Measurements from ENCODE around the gene PCGF3. TPM values are rescaled to one million over a fixed set of nuclear protein-coding genes. Genes with fewer than 3 reads are reported as not detected.

PCGF3 gene
- total RNA-seq, 1 donor from 2014 or later = 20.9 TPM

DNA sequence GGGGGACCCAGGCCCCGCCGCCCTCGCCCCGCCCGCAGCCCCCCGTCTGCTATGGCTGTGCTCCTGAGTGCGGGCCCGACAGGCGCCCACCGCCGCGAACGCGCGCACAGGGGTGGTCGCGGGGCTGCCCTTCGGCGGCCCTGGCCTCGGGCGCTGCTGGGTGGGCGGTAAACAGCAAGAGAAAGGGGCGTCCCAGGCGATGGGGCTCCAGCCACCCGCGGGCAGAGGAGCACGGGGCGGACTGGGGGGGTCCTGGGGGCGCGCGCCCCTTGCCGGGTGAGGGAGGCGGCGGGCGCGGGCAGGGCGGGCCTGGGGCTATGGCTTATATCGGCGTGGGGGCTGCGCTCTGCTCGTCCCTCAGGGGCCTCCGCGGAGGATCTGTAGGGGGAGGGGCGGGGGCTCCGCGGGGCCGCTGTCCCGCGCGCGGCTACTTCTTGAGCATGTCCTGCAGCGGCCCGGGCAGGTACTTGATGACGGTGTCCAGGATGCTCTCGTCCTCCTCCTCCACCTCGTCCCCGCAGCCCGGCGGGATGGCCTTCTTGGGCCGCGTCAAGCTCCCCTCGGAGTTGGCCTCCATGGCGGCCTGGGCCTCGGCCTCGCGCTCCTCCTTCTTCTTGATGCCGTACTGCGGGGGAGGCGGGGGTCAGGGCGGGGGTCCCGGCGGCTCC is 80.6 kb downstream of the PCGF3 start:
- intact Hi-C loops (cut with micrococcal nuclease) = no loop called here
- peak; percentile 32 for DNase-seq
- no peak for ATAC-seq

DNA sequence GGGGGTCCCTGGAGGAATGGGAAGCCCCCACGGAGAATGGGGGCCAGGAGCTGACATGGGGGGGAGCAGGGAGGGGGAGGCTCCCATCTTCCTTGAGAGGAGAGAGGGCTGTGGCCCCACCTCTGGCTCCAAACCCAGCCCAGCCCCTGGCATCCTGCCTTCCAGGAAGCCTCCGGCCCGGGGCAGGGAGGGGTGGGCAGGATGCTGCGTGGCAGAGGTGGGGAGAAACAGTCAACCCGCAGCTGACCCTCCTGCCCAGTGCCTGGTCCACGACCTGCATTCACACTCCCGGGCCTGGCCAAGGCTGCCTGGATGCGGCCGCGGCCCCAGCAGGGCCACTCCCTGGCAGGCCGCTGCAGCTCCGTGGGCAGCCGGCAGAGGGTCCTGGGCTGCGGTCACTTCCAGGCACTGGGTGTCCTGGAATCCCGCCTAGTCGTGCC is 81.2 kb downstream of the PCGF3 start:
- intact Hi-C loops (cut with micrococcal nuclease) = no loop called here
- ATAC-seq = no peak

DNA sequence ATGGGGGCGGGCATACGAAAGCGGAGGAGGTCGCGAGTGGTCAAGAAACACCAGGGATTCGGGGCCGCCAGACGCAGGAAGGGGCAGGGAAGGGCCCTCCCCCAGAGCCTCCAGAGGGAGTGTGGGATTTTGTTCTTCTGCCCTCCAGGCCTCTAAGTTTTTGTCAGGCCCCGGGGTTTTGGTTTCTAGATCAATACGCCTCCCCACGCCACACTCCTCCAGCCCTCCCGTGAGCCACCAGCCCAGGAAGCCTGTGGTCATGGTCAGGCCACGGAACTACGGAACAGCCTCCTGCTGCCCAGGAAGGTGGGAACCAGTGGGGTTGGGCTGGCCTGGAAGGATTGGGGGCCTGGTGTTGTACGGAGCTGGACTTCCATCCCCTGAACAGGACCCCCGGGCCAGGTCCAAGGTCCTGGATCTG is 81.9 kb downstream of the PCGF3 start:
- ATAC-seq (no peak), DNase-seq (peak; percentile 30)
- intact Hi-C loops (cut with micrococcal nuclease) = no loop called here

More for the DNA sequence above, 81.2 kb downstream of the PCGF3 start:
- peak; percentile 56 for DNase-seq

DNA sequence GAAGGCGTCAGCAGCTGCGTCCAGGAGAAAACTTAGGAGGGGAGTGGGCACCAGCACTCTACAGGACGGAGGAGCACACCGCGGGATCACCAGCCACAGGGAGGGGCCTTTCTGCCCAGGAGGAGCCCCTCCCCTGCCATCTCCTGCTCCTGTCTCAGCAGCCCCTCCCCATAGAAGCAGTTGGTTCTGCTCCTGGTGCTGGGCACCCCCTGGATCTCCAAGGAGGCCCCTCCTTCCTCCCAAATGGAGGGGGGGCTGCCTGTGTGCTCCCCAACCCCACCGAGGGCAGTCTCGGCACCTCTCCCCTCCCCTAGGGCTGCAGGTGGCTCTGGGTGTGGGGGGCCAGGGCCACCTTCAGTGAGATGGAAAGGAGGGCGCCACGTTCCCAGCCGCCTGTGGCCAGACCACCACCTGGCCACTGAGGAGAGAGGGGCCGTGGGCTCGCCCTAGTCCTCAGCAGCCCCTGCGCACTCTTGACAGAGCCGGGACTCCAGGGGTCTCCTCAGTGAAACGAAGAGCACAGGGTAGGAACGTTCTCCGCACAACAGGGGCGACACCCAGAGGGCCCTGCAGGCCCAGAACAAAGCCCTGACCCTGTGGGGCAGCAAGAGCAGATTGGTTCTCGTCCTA is 82.5 kb downstream of the PCGF3 start:
- intact Hi-C loops (cut with micrococcal nuclease) = no loop called here
- DNase-seq = no peak
- no peak for ATAC-seq

DNA sequence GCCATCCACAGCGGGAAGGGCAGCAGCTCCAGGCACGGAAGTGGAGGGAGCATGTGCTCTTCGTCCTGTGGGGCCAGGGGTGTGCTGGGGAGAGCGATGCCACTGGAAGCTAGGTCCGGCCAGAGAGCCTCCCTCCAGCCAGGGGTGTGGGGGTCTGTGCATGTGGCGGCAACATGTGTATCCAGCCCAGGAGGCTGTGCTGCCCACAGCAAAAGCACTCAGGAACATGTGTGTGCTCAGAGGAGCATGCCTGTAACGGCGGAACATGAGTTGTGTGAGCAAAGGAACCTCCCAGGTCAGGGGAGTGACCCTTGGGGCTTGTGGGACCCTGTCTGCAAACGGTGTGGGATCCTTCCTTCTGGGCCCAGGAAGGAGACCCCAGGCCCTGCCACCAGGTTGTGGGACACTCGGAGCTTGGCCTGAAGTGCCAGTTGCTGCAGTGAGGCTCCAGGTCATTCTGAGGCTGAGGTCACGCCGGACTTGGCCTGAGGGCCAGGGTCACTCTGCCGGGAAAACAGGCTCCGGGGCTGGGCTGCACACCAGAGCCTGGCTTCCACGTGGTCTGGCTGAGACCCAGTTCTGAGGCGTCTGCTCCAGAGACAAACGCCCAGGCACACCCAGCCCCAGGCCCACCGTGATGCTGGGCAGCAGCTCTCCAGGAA is 83.1 kb downstream of the PCGF3 start:
- peak; percentile 13 for ATAC-seq
- intact Hi-C loops (cut with micrococcal nuclease) = no loop called here

DNA sequence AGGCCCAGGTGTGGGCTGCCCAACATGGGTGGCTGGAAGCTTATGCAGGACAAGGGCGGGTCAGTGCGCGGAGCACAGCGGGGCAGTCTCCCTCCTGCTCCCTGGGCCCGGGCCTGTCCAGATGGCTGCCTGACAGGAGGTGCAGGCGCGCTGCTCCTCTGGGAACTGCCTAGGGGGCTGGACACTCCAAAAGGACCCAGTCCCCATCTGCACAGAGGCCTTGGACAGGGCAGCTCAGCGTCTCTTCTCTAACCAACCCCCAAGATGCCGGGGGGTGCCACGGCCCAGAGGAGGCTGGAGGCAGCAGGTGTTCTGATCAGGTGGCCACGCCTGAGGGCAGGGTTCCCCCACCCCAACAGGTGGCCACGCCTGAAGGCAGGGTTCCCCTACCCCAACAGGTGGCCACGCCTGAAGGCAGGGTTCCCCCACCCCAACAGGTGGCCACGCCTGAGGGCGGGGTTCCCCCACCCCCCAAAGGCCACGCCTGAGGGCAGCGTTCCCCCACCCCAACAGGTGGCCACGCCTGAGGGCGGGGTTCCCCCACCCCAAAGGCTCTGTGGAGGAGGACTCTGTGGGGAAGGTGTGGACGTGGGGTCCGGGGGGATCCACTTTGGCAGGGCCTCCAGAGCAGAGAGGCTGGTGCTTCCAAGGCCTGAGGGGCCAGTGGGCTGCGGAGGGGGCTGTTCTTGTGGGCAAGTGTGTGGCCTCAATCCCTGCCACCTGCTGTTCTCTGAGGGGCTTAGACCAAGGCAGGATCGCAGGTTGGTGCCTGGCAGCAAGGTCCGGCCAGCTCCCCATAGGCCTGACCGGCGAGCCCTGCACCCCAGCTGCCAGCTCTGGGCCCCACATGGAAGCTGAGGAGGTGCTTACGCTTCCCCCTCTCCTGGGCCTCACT is 84.2 kb downstream of the PCGF3 start:
- DNase-seq (peak; percentile 18), ATAC-seq (no peak)
- intact Hi-C loops (cut with micrococcal nuclease) = no loop called here

More for the DNA sequence above, 83.1 kb downstream of the PCGF3 start:
- DNase-seq = peak; percentile 37

DNA sequence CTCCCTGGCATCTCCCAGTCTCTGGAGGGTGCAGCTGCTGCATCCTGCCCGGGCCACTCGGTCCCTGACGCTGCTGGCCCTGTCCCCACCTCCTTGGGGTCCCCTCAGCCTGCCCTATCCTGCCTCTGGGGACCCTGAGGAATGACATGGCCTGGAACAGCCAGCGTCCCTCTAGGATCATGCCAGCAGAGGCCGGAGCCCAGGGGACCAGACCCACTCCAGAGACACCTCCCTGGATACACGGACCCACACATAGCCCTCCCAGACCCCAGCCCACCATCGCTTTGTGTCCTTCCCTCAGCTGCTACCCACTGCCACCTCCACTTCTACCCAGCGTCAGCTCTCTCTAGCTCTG is 84.8 kb downstream of the PCGF3 start:
- ATAC-seq (no peak), DNase-seq (peak; percentile 9)
- intact Hi-C loops (cut with micrococcal nuclease) = no loop called here

DNA sequence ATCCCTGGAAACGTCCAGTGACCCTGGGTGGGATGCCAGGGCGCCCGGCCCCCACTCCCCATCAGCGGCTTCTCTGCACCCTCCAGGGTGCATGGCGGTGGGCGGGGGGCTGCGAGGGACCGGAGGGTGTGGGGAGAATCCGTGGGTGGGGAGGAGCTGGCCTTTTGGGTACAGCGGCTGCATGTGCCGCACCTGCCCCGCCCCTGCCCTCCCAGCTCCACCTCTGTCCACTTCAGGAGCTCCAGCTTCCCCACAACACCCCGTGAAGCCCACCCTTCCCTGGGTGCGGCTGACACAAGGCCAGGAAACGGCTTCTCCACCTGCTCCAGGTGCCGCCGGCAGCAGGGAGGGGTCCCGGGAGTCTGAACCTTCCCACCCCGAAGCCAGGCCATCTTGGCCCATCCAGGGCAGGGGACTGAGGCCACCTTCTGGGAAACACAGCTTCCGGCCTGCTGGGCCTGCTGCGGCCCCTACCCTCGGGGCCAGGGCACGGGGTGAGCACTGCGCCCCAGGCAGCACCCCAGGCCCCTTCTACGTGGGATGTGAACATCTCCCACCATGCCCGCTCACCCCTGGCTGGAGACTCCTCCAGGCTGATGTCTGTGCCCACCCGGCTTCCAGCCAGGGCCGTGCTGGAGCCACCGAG is 85.7 kb downstream of the PCGF3 start:
- intact Hi-C loops (cut with micrococcal nuclease) = no loop called here
- DNase-seq = peak; percentile 10
- ATAC-seq = no peak

DNA sequence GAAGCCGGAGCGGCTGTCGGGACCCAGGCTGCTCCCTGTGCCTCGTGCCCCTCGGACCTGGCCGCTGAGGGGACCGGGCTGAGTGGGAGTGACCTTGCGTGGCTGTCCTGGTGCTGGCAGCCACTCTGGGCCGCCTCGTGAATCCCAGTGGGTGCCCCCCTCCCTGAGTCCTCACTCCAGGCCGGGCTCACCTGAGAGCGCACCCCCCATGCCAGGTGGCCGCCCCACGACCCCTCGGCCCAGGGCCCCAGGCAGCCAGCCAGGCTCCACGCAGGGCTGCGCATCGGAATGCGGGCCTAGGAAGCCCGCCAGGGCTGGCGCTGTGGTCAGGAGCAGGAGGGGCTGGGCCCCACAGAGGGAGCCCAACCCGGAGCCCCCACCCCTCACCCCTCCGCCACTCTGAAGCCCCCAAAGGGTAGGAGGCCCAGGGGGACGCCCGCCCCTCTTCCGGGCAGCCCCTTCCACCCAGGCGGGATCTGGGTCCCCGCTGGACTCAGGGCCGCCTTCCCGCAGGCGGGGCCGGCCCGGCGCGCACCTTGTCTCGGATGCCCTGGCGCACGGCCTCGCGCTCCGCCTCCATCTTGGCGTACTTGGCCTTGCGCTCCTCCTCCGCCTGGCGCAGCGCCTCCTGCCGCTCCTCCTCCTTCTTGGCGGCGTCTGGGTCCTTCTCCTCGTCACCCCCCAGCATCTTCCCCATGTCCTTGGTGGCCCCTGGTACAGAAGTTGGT is 86.4 kb downstream of the PCGF3 start:
- intact Hi-C loops (cut with micrococcal nuclease) = no loop called here
- ATAC-seq (no peak), DNase-seq (no peak)

DNA sequence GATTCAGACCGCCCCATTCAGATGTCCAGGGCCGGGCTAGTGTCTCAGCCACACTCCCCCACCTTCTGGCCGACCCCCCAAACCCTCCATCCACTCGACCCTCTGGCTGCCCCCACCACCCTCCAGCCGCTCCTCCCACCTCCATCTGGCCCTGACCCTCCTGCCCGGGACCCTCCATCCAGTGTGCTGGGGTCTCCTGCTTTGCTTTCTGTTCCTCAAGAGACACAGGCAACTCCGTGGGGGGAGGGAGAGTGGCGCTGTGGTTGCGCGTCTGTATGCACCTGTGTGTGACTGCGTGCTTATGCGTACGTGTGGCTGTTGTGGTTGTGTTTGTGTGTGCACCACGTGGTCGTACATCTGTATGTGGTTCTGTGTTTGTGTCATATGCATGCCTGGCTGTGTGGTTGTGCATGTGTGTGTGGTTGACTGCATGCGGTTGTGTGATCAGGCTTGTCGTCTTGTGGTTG is 87.0 kb downstream of the PCGF3 start:
- ATAC-seq (no peak), DNase-seq (no peak)
- intact Hi-C loops (cut with micrococcal nuclease) = no loop called here

DNA sequence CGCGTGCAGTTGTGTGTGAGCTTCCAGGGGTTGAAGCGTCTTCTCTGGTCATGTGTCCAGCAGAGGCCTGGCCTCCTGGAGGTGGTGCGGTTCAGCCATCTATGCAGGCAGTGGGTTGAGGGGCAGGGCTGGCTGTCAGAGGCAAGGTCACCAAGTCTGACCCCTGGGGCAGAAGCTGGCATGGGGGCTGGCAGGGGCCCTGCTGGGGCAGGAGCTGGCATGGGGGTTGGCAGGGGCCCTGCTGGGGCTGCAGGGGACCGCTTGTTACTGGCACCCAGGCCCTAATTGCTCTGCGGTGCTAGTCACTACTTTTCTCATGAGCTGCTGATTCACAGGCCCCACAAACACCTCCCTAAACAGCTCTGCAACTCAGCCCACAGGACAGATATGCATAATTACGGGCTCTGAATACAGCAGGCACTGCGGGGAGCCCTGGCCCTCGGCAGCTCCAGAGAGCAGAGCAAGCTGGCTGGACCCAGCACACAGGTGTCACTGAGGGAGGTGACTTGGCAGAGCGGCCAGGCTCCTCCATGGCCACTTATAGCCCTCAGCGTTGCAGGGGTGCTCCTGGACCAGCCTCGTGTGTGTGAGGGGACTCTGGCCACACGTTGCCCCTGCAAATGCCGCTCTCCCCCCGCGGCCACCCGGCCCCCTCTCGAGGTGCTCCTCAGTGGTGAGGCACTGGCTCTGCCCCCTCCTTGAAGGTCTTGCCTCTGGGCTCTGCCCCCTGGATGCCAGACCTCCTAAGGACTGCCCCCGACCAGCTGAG is 87.6 kb downstream of the PCGF3 start:
- DNase-seq (no peak), ATAC-seq (no peak)
- intact Hi-C loops (cut with micrococcal nuclease) = no loop called here

DNA sequence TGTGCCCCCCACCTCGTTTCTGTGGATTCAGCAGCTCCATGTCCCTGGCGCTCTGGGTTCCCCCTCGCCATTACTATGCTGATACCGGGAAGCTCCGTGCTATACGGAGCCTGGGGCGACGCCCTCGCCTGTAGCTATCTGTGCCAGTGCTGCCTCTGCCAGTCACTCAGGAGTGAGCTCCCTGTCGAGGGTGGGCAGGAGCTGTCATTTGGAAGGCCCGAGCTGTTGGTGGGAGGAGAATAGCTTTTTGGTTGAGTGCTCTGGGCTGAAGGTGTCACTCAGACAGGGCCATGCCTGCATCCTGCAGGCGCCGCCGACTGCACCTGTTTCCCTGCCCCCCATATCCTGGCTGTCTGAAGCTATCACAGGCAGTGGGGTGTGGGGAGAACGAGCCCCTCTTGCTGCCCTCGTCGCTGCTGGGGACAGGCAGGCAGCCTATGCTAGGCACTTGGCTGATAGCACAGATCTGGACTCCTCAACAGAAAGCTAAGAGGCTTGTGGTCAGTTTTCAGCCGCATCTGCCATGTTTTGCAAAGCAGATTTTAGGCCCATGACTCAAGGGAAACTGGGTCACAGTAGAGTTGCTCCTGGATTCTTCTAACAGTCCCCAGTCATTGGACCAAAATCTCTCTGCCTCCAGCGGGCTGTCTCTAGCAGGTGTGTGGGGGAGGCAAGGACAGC is 88.4 kb downstream of the PCGF3 start:
- DNase-seq (no peak), ATAC-seq (no peak)
- intact Hi-C loops (cut with micrococcal nuclease) = no loop called here

DNA sequence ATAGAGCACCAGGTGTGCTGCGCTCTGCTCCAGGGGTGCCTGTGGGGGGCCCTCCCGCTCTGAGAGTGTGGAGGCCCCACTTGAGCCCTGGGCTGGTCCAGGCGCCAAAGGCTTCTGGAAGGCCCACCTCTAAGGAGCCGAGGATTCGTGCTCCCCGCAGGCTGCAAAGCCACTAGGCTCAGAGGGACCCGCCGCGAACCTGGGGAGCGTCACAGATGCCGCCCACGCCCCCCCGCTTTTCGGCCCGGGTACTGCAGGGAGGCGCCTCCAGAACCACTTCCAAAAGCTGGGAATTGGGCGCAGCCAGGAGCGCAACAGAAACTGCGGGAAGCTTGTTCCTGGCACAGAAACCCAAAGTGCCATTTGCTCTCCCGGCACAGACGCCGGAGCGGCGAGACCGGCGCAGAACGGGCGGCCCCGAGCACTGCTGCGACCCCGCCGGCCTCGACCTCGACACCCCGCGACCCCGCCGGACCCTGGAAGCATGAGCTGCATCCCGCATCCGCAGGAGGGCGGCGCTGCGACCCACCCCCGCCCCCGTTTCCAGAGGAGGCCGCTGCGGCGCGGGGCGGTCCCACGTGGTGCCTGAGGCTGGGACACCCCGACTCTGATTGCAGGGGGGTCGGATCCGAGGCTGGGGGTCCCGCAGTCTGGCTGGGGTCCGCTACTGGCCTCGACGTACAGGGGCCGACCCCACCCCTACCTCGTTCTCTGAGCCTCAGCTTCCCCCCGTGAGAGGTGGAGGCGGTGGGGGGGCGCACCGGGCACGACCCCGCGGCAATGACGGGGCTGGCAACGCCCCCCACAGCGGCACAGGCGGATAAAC is 89.5 kb downstream of the PCGF3 start:
- intact Hi-C loops (cut with micrococcal nuclease) = no loop called here
- no peak for ATAC-seq

DNA sequence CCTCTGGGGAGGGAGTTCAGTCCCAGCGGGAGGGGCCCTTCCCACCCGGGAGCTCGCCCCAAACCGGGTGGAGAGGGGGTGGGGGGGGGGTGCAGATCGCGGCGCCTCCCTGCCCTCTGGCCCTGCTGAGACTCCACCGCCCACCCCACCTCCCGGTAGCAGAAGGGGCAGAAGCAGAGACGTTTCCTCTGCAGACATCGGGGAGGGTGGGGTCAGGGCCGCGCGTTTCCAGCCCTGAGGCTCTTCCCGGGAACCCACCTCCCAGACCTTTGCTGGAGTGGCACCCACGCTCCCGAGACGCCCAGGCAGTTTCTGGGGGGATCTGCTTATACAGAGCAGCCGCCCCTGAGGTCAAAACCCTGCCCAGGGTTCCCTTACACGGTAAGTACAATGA is 90.1 kb downstream of the PCGF3 start:
- no peak for DNase-seq
- no peak for ATAC-seq
- intact Hi-C loops (cut with micrococcal nuclease) = no loop called here

More for the DNA sequence above, 89.5 kb downstream of the PCGF3 start:
- DNase-seq = no peak

DNA sequence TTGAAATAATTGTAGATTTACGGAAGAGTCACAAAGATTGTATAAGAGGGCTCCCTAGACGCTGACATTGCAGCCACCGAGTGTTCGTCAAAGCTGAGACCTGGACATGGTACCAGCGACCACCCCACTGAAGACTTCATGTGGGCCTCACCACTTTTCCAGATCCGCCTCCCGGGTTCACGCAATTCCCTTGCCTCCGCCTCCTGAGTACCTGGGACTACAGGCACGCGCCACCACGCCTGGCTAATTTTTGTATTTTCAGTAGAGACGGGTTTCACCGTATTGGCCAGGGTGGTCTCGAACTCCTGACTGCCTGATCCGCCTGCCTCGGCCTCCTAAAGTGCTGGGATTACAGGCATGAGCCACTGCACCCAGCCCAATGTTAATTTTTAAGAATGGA is 90.6 kb downstream of the PCGF3 start:
- intact Hi-C loops (cut with micrococcal nuclease) = no loop called here
- DNase-seq (no peak), ATAC-seq (no peak)

DNA sequence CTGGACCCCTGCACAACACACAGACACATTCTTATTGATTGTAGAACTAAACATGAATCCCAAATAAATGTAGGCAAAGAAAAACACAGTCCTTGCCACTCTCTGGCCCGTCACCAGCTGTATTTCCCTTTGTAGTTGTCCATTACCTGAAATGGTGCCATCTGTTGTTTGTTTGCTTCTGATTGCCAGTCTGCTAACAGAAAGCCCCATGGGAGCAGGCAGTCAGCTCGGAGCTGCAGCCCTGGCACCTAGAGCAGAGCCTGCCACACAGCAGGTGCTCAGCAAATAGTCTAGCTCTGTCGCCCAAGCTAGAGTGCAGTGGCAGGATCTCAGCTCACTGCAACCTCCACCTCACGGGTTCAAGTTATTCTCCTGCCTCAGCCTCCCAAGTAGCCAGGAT is 91.4 kb downstream of the PCGF3 start:
- intact Hi-C loops (cut with micrococcal nuclease) = no loop called here
- ATAC-seq = no peak
- DNase-seq = no peak
